Activated CD4-positive, alpha-beta T cell treated with anti-CD3 and anti-CD28 coated beads, Interleukin-10, Interleukin-2, amounts not matched to agents 100 ng/mL and 50 ng/mL, durations not matched to agents 16 hours and 8 hours (primary cell): Measurements from ENCODE around the gene KRTAP5-10.
"Not testable (repeated sequence)": the region's sequence is repeated elsewhere in the genome, so short reads cannot be mapped to it uniquely, and the experiment has no call there.

Source experiments
- DNase-seq: peaks from one replicate; pipeline ENCODE4 v3.0.0-alpha.2; 2020

The KRTAP5-10 gene

GRCh38 chr11:71613931-71614330 is 48.6 kb downstream of the KRTAP5-10 start:
- DNase-seq = not testable (repeated sequence)

GRCh38 chr11:71614366-71614917 is 49.1 kb downstream of the KRTAP5-10 start:
- not testable (repeated sequence) for DNase-seq

GRCh38 chr11:71615003-71615402 is 49.6 kb downstream of the KRTAP5-10 start:
- not testable (repeated sequence) for DNase-seq
